Measurements from ENCODE around the gene CLPSL1. TPM values are rescaled to one million over a fixed set of nuclear protein-coding genes. Genes with fewer than 3 reads are reported as not detected.
A peak's percentile ranks its signal among the peaks of the same experiment; 100 is the strongest.

CLPSL1 gene
- total and polyA plus RNA-seq, 2 of the 13 experiments (the other 11 are each of a cell fraction or from before 2014, with no cell fraction given) = not detected

DNA sequence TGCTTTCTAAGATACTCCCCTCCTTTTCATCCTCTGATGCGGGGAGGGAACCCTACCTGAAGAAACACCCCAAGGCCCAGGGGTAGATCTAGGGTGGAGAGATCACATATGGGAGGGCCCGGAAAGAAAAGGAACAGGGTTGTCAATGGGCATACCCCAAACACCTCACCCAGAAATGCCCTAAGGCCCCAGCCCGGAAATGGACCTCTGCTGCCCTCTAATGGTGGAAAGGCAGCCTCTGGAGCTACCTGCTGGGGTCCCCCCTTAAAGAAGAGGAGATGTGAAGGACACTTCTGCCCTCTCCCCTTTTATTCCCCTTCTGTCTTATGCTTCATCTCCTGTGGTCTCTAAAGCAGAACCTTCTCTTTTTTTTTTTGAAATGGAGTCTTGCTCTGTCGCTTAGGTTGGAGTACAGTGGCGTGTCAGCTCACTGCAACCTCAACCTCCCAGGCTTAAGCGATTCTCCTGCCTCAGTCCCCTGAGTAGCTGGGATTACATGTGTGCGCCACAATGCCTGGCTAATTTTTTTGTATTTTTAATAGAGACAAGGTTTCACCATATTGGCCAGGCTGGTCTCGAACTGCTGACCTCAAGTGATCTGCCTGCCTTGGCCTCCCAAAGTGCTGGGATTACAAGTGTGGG, 44.4 kb upstream of the CLPSL1 start (continued):
- TF ChIP-seq, protein P1, sequence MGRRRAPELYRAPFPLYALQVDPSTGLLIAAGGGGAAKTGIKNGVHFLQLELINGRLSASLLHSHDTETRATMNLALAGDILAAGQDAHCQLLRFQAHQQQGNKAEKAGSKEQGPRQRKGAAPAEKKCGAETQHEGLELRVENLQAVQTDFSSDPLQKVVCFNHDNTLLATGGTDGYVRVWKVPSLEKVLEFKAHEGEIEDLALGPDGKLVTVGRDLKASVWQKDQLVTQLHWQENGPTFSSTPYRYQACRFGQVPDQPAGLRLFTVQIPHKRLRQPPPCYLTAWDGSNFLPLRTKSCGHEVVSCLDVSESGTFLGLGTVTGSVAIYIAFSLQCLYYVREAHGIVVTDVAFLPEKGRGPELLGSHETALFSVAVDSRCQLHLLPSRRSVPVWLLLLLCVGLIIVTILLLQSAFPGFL (CRISPR knock-in tag; IDR thresholded peaks at IDR 0.05) = no peak
- TF ChIP-seq, protein P2, sequence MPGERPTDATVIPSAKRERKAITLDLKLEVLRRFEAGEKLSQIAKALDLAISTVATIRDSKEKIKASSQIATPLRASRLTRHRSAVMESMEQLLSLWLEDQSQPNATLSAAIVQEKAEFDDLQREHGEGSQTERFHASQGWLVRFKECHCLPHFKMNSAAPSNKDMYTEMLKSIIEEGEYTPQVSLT (CRISPR knock-in tag; IDR thresholded peaks at IDR 0.05; ENCODE audit: borderline replicate concordance, low read depth) = no peak
- TF ChIP-seq PHF20 (CRISPR knock-in tag; IDR thresholded peaks at IDR 0.05) (0 out of 2 replicates have a peak, but pooled peaks have one; percentile 19), ZKSCAN5 (CRISPR knock-in tag; IDR thresholded peaks at IDR 0.05) (no peak), HOXA3 (CRISPR knock-in tag; IDR thresholded peaks at IDR 0.05) (no peak), KLF16 (CRISPR knock-in tag; IDR thresholded peaks at IDR 0.05) (peak in 1 of 2 experiments; percentile 57; a peak in 1 of 4 replicates), GATAD1 (CRISPR knock-in tag; IDR thresholded peaks at IDR 0.05) (no peak), ZSCAN21 (CRISPR knock-in tag; IDR thresholded peaks at IDR 0.05; ENCODE audit: borderline replicate concordance) (no peak), ZNF547 (CRISPR knock-in tag; IDR thresholded peaks at IDR 0.05) (peak; percentile 47; the same call in 1 of the 2 replicates), RXRA (CRISPR knock-in tag; IDR thresholded peaks at IDR 0.05) (no peak), ZKSCAN8 (CRISPR knock-in tag; IDR thresholded peaks at IDR 0.05; ENCODE audit: borderline replicate concordance) (0 out of 2 replicates have a peak, but pooled peaks have one; percentile 66), ZNF782 (CRISPR knock-in tag; IDR thresholded peaks at IDR 0.05; ENCODE audit: borderline replicate concordance) (no peak), ZNF256 (CRISPR knock-in tag; conservative IDR thresholded peaks at IDR 0.05) (no peak), CHD2 (IDR thresholded peaks at IDR 0.05; ENCODE audit: low read depth, low read length) (no peak), MTA1 (CRISPR knock-in tag; IDR thresholded peaks at IDR 0.05; ENCODE audit: borderline replicate concordance) (no peak), MBD4 (IDR thresholded peaks at IDR 0.05; ENCODE audit: borderline replicate concordance, low read length) (no peak), HNRNPK (IDR thresholded peaks at IDR 0.05; ENCODE audit: low read depth, low read length, poor library complexity, severe bottlenecking) (no peak)
- TF ChIP-seq, protein P3, sequence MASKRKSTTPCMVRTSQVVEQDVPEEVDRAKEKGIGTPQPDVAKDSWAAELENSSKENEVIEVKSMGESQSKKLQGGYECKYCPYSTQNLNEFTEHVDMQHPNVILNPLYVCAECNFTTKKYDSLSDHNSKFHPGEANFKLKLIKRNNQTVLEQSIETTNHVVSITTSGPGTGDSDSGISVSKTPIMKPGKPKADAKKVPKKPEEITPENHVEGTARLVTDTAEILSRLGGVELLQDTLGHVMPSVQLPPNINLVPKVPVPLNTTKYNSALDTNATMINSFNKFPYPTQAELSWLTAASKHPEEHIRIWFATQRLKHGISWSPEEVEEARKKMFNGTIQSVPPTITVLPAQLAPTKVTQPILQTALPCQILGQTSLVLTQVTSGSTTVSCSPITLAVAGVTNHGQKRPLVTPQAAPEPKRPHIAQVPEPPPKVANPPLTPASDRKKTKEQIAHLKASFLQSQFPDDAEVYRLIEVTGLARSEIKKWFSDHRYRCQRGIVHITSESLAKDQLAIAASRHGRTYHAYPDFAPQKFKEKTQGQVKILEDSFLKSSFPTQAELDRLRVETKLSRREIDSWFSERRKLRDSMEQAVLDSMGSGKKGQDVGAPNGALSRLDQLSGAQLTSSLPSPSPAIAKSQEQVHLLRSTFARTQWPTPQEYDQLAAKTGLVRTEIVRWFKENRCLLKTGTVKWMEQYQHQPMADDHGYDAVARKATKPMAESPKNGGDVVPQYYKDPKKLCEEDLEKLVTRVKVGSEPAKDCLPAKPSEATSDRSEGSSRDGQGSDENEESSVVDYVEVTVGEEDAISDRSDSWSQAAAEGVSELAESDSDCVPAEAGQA (IDR thresholded peaks at IDR 0.05; ENCODE audit: low read depth) = no peak
- TF ChIP-seq, protein P3 (CRISPR knock-in tag; IDR thresholded peaks at IDR 0.05; ENCODE audit: borderline replicate concordance) = no peak
- TF ChIP-seq, protein P4, sequence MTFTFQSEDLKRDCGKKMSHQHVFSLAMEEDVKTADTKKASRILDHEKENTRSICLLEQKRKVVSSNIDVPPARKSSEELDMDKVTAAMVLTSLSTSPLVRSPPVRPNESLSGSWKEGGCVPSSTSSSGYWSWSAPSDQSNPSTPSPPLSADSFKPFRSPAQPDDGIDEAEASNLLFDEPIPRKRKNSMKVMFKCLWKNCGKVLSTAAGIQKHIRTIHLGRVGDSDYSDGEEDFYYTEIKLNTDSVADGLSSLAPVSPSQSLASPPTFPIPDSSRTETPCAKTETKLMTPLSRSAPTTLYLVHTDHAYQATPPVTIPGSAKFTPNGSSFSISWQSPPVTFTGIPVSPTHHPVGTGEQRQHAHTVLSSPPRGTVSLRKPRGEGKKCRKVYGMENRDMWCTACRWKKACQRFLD (CRISPR knock-in tag; IDR thresholded peaks at IDR 0.05; ENCODE audit: borderline replicate concordance) = 0 out of 2 replicates have a peak, but pooled peaks have one; percentile 46
